Activated CD4-positive, alpha-beta T cell treated with anti-CD3 and anti-CD28 coated beads, Interleukin-2, amount 10 ng/mL, durations not matched to agents 7 days and 5 days (primary cell): ENCODE results near the gene GOLGA6L10. TPM values are rescaled to one million over a fixed set of nuclear protein-coding genes. Genes with fewer than 3 reads are reported as not detected.
"Not testable (repeated sequence)": the region's sequence is repeated elsewhere in the genome, so short reads cannot be mapped to it uniquely, and the experiment has no call there.

Source experiments
- CTCF ChIA-PET: fragments of 350-600 bp; sonication (Branson Sonifier 250); formaldehyde crosslinking; loops from one replicate; lab custom pipeline; 2021; ENCODE audit warnings: antibody characterized with exemption; lab: Charles Lee
- POLR2A ChIA-PET: fragments of 350-600 bp; sonication (Branson Sonifier 250); formaldehyde crosslinking; loops from one replicate; lab custom pipeline; 2021; ENCODE audit warnings: antibody characterized with exemption; lab: Charles Lee
- DNase-seq: peaks from one replicate; pipeline ENCODE4 v3.0.0-alpha.2; 2020
- H3K27ac Mint-ChIP-seq: one replicate; pipeline ENCODE4 v1.8.0; 2021; ENCODE audit warnings: mild to moderate bottlenecking, moderate library complexity, mixed read lengths
- H3K27me3 Mint-ChIP-seq: one replicate; pipeline ENCODE4 v1.8.0; 2021; ENCODE audit warnings: mixed read lengths
- H3K36me3 Mint-ChIP-seq: one replicate; pipeline ENCODE4 v1.8.0; 2021; ENCODE audit warnings: low read depth, mixed read lengths
- H3K4me1 Mint-ChIP-seq: one replicate; pipeline ENCODE4 v1.8.0; 2021; ENCODE audit warnings: mixed read lengths
- H3K4me3 Mint-ChIP-seq: one replicate; pipeline ENCODE4 v1.8.0; 2021; ENCODE audit warnings: mild to moderate bottlenecking, moderate library complexity, mixed read lengths
- H3K9me3 Mint-ChIP-seq: one replicate; pipeline ENCODE4 v1.8.0; 2021; ENCODE audit warnings: mixed read lengths
- total RNA-seq, 2 experiments: library from RNA; stranded (reverse); gene quantifications; one replicate each; pipeline ENCODE4 v1.2.3, GENCODE V29; 2021

The GOLGA6L10 gene
- total RNA-seq, 2 experiments from 2014 or later: 0.54 to 0.97 TPM

- H3K4me3 Mint-ChIP-seq, H3K27me3 Mint-ChIP-seq, H3K27ac Mint-ChIP-seq, H3K4me1 Mint-ChIP-seq, DNase-seq, CTCF ChIA-PET, POLR2A ChIA-PET, H3K9me3 Mint-ChIP-seq, H3K36me3 Mint-ChIP-seq: not testable (repeated sequence)
Observed at GRCh38 chr15:82364548-82364947, 15.3 kb upstream of the GOLGA6L10 start.

GRCh38 chr15:82362790-82363189 is 13.5 kb upstream of the GOLGA6L10 start:
- H3K9me3 Mint-ChIP-seq, H3K4me3 Mint-ChIP-seq, CTCF ChIA-PET, H3K27ac Mint-ChIP-seq, DNase-seq, H3K36me3 Mint-ChIP-seq, POLR2A ChIA-PET, H3K27me3 Mint-ChIP-seq, H3K4me1 Mint-ChIP-seq: not testable (repeated sequence)

- H3K27me3 Mint-ChIP-seq, H3K4me1 Mint-ChIP-seq, DNase-seq, H3K27ac Mint-ChIP-seq, CTCF ChIA-PET, H3K9me3 Mint-ChIP-seq, H3K4me3 Mint-ChIP-seq, POLR2A ChIA-PET, H3K36me3 Mint-ChIP-seq: not testable (repeated sequence)
Observed at GRCh38 chr15:82360618-82361017, 11.3 kb upstream of the GOLGA6L10 start.

- DNase-seq, CTCF ChIA-PET, H3K9me3 Mint-ChIP-seq, H3K4me3 Mint-ChIP-seq, H3K4me1 Mint-ChIP-seq, POLR2A ChIA-PET, H3K27me3 Mint-ChIP-seq, H3K27ac Mint-ChIP-seq, H3K36me3 Mint-ChIP-seq: not testable (repeated sequence)
Observed at GRCh38 chr15:82355055-82355454, 5.8 kb upstream of the GOLGA6L10 start.

- H3K4me3 Mint-ChIP-seq, H3K27me3 Mint-ChIP-seq, CTCF ChIA-PET, H3K27ac Mint-ChIP-seq, DNase-seq, POLR2A ChIA-PET, H3K9me3 Mint-ChIP-seq, H3K36me3 Mint-ChIP-seq, H3K4me1 Mint-ChIP-seq: not testable (repeated sequence)
Observed at GRCh38 chr15:82354546-82354945, 5.3 kb upstream of the GOLGA6L10 start.

GRCh38 chr15:82347645-82348044 is 1.6 kb downstream of the GOLGA6L10 start:
- H3K36me3 Mint-ChIP-seq, H3K4me1 Mint-ChIP-seq, DNase-seq, POLR2A ChIA-PET, H3K9me3 Mint-ChIP-seq, H3K27ac Mint-ChIP-seq, H3K4me3 Mint-ChIP-seq, H3K27me3 Mint-ChIP-seq, CTCF ChIA-PET: not testable (repeated sequence)

GRCh38 chr15:82345176-82345575 is 4.1 kb downstream of the GOLGA6L10 start:
- CTCF ChIA-PET: not testable (repeated sequence)

GRCh38 chr15:82344421-82344820 is 4.9 kb downstream of the GOLGA6L10 start:
- H3K4me1 Mint-ChIP-seq, DNase-seq, H3K4me3 Mint-ChIP-seq, H3K27ac Mint-ChIP-seq, H3K36me3 Mint-ChIP-seq, H3K27me3 Mint-ChIP-seq, H3K9me3 Mint-ChIP-seq, CTCF ChIA-PET, POLR2A ChIA-PET: not testable (repeated sequence)

More at GRCh38 chr15:82345176-82345575, 4.1 kb downstream of the GOLGA6L10 start:
- H3K9me3 Mint-ChIP-seq, H3K4me3 Mint-ChIP-seq, POLR2A ChIA-PET, DNase-seq, H3K27me3 Mint-ChIP-seq, H3K27ac Mint-ChIP-seq, H3K36me3 Mint-ChIP-seq, H3K4me1 Mint-ChIP-seq: not testable (repeated sequence)

GRCh38 chr15:82343851-82344250 is 5.4 kb downstream of the GOLGA6L10 start:
- H3K36me3 Mint-ChIP-seq, POLR2A ChIA-PET, H3K4me1 Mint-ChIP-seq, DNase-seq, CTCF ChIA-PET, H3K27ac Mint-ChIP-seq, H3K27me3 Mint-ChIP-seq, H3K4me3 Mint-ChIP-seq, H3K9me3 Mint-ChIP-seq: not testable (repeated sequence)

- H3K36me3 Mint-ChIP-seq, H3K9me3 Mint-ChIP-seq, POLR2A ChIA-PET, H3K27me3 Mint-ChIP-seq, CTCF ChIA-PET, H3K4me3 Mint-ChIP-seq, H3K27ac Mint-ChIP-seq, H3K4me1 Mint-ChIP-seq: not testable (repeated sequence)
- peak; percentile 33 for DNase-seq
Observed at GRCh38 chr15:82342632-82343374, 6.5 kb downstream of the GOLGA6L10 start.

- not testable (repeated sequence) for H3K36me3 Mint-ChIP-seq
Observed at GRCh38 chr15:82338573-82338972, 10.7 kb downstream of the GOLGA6L10 start.

GRCh38 chr15:82338053-82338452 is 11.2 kb downstream of the GOLGA6L10 start:
- H3K9me3 Mint-ChIP-seq, POLR2A ChIA-PET, DNase-seq, H3K27me3 Mint-ChIP-seq, CTCF ChIA-PET, H3K4me3 Mint-ChIP-seq, H3K27ac Mint-ChIP-seq, H3K4me1 Mint-ChIP-seq, H3K36me3 Mint-ChIP-seq: not testable (repeated sequence)

More at GRCh38 chr15:82338573-82338972, 10.7 kb downstream of the GOLGA6L10 start:
- H3K27ac Mint-ChIP-seq, H3K4me3 Mint-ChIP-seq, CTCF ChIA-PET, DNase-seq, H3K9me3 Mint-ChIP-seq, H3K4me1 Mint-ChIP-seq, H3K27me3 Mint-ChIP-seq, POLR2A ChIA-PET: not testable (repeated sequence)

GRCh38 chr15:82337051-82337450 is 12.2 kb downstream of the GOLGA6L10 start:
- H3K4me3 Mint-ChIP-seq, POLR2A ChIA-PET, DNase-seq, H3K36me3 Mint-ChIP-seq, CTCF ChIA-PET, H3K4me1 Mint-ChIP-seq, H3K9me3 Mint-ChIP-seq, H3K27me3 Mint-ChIP-seq, H3K27ac Mint-ChIP-seq: not testable (repeated sequence)

- H3K27ac Mint-ChIP-seq: peak overlapping the region; percentile 58
- H3K9me3 Mint-ChIP-seq, CTCF ChIA-PET, DNase-seq, H3K36me3 Mint-ChIP-seq, H3K4me1 Mint-ChIP-seq, H3K27me3 Mint-ChIP-seq, H3K4me3 Mint-ChIP-seq, POLR2A ChIA-PET: not testable (repeated sequence)
Observed at GRCh38 chr15:82336180-82336647, 13.1 kb downstream of the GOLGA6L10 start.
